ENCODE measurements around the gene FCAMR.

- no peak for TF ChIP-seq POLR2A (IDR thresholded peaks at IDR 0.05)
- no peak for TF ChIP-seq CTCF (IDR thresholded peaks at IDR 0.05)
Measured at GRCh38 chr1:207009182-207009850, 39.1 kb upstream of the FCAMR start.
